Body of pancreas (tissue), 4 donors: Measurements from ENCODE around the gene GREM1. TPM values are rescaled to one million over a fixed set of nuclear protein-coding genes. Genes with fewer than 3 reads are reported as not detected.

ENCODE experiments used
- ATAC-seq: fragments of 150-250 bp; one replicate; pipeline ENCODE4 v1.9.1; 2016
- DNase-seq, 4 donors: peaks; one replicate each; pipeline ENCODE4 v3.0.0-alpha.2; 2019
- H3K27ac ChIP-seq, 4 donors: fragments of 200-600 bp; sonication (generic); 1 replicate in 3 of 4; 2 replicates in 1 of 4; pipeline versions ENCODE4 v1.5.1 to v1.6.1; 2016 to 2019; ENCODE audit warnings: mild to moderate bottlenecking in 1 of 4, mixed read lengths in 1 of 4, moderate library complexity in 1 of 4
- H3K27me3 ChIP-seq, 2 donors: fragments of 200-600 bp; sonication (generic); one replicate each; pipeline ENCODE4 v1.6.0; 2016; ENCODE audit warnings: mild to moderate bottlenecking in 1 of 2
- H3K36me3 ChIP-seq, 2 donors: fragments of 200-600 bp; sonication (generic); replicated peaks in 1 of 2; 2 replicates each; pipeline ENCODE4 v1.5.1; 2016; ENCODE audit warnings: low read depth in 2 of 2; ENCODE audit not compliant: insufficient read depth in 1 of 2
- H3K4me1 ChIP-seq: fragments of 200-600 bp; sonication (generic); one replicate; pipeline ENCODE4 v1.6.0; 2016
- H3K4me3 ChIP-seq, 2 donors: fragments of 200-600 bp; sonication (generic); 1 replicate in 1 of 2; 2 replicates in 1 of 2; pipeline ENCODE4 v1.5.1; 2016 to 2019
- H3K9me3 ChIP-seq, 3 donors: fragments of 200-600 bp; sonication (generic); 1 replicate in 2 of 3; 2 replicates in 1 of 3; pipeline ENCODE4 v1.5.1; 2016
- CTCF ChIP-seq, 7 experiments: fragments of 450-650 bp in 4 of 7; fragments of 200-600 bp in 3 of 7; sonication (generic) in 3 of 7; IDR thresholded peaks; one replicate each; pipeline ENCODE4 v1.5.1; 2016 to 2019; ENCODE audit warnings: antibody characterized with exemption in 7 of 7
- POLR2A ChIP-seq, 3 donors: fragments of 450-650 bp; IDR thresholded peaks; one replicate each; pipeline ENCODE4 v1.6.1; 2016; ENCODE audit warnings: antibody characterized with exemption in 3 of 3, mild to moderate bottlenecking in 2 of 3
- WGBS, 2 donors: methylation state at CpG; one replicate each; pipeline ENCODE4 v1.1.5; 2017; 5-methylcytosine and 5-hydroxymethylcytosine counted together
- intact Hi-C: fragments of 100-400 bp; cut with DNase I; formaldehyde crosslinking; loops from one replicate; pipeline ENCODE4 v1.15.1; 2023
- total RNA-seq, 2 donors: library from RNA; depleted of rRNA; stranded (reverse); fragments of >200 nt; gene quantifications; one replicate each; pipeline ENCODE4 v1.1.0, GENCODE V29; 2016

The GREM1 gene
- total RNA-seq, 2 donors from 2014 or later, result under 0.01 to 6.5 TPM

- Histone ChIP-seq H3K36me3 (no peaks in the 10 kb centered on the region), H3K27ac (no peak overlapping the region), H3K4me3 (no peak overlapping the region), H3K27me3 (no peaks in the 10 kb centered on the region), H3K4me1 (peaks cover 9% of the 10 kb centered on the region), H3K9me3 (no peaks in the 10 kb centered on the region)
- TF ChIP-seq CTCF (IDR thresholded peaks at IDR 0.05) (no peak), POLR2A (IDR thresholded peaks at IDR 0.05) (no peak)
- 24 to 33% methylated on average over 5 of the region's 5 CpGs for WGBS, 2 donors
- intact Hi-C loops, result no loop called here
- ATAC-seq (peak; percentile 48), DNase-seq (no peak)
These were observed 40.5 kb upstream of the GREM1 start for GRCh38 chr15:32677238-32677750.

GRCh38 chr15:32679298-32679690 lies 38.5 kb upstream of the GREM1 start:
- TF ChIP-seq POLR2A (IDR thresholded peaks at IDR 0.05) (no peak), CTCF (IDR thresholded peaks at IDR 0.05) (no peak)
- DNase-seq, result no peak
- Histone ChIP-seq H3K36me3 (no peaks in the 10 kb centered on the region), H3K9me3 (no peaks in the 10 kb centered on the region), H3K27me3 (no peaks in the 10 kb centered on the region), H3K4me3 (no peak overlapping the region), H3K4me1 (peaks cover 9% of the 10 kb centered on the region), H3K27ac (no peak overlapping the region)
- no peak for ATAC-seq
- WGBS, 2 donors, result 95 to 97% methylated on average over 4 of the region's 4 CpGs
- intact Hi-C loops, result no loop called here

- H3K9me3 ChIP-seq, result no peaks in the 10 kb centered on the region
- H3K4me3 ChIP-seq, result no peak overlapping the region
- H3K27me3 ChIP-seq, result no peaks in the 10 kb centered on the region
- DNase-seq, result no peak
- no peak for TF ChIP-seq POLR2A (IDR thresholded peaks at IDR 0.05)
- TF ChIP-seq CTCF (IDR thresholded peaks at IDR 0.05), result no peak
- peaks cover 2% of the 10 kb centered on the region for H3K4me1 ChIP-seq
- no peak overlapping the region for H3K27ac ChIP-seq
- no peak for ATAC-seq
- intact Hi-C loops, result no loop called here
- 83 to 94% methylated on average over 3 of the region's 3 CpGs for WGBS, 2 donors
- H3K36me3 ChIP-seq, result no peaks in the 10 kb centered on the region
These were observed 35.2 kb upstream of the GREM1 start for GRCh38 chr15:32682569-32682968.

- no peaks in the 10 kb centered on the region for H3K9me3 ChIP-seq
- TF ChIP-seq POLR2A (IDR thresholded peaks at IDR 0.05) (no peak), CTCF (IDR thresholded peaks at IDR 0.05) (no peak)
- WGBS, 2 donors, result 91 to 93% methylated on average over 2 of the region's 2 CpGs
- no peak overlapping the region for H3K4me3 ChIP-seq
- DNase-seq (no peak), ATAC-seq (no peak)
- H3K36me3 ChIP-seq, result no peaks in the 10 kb centered on the region
- H3K27me3 ChIP-seq, result no peaks in the 10 kb centered on the region
- intact Hi-C loops, result no loop called here
- peaks cover 3% of the 10 kb centered on the region for H3K4me1 ChIP-seq
- H3K27ac ChIP-seq, result no peak overlapping the region
These were observed 34.7 kb upstream of the GREM1 start for GRCh38 chr15:32682977-32683630.
